Measurements from ENCODE around the gene MTUS2. TPM values are rescaled to one million over a fixed set of nuclear protein-coding genes. Genes with fewer than 3 reads are reported as not detected.

Gene MTUS2
- total and polyA plus RNA-seq, 9 of the 15 experiments (the other 6 are each of a cell fraction or from before 2014, with no cell fraction given): 0.01 to 0.28 (median 0.06) TPM; not detected in 1

GRCh38 chr13:29525757-29526156, 705.6 kb downstream of the MTUS2 start (continued):
- no peak for TF ChIP-seq ELF1 (tag; IDR thresholded peaks at IDR 0.05)
- TF ChIP-seq HINFP (tag; conservative IDR thresholded peaks at IDR 0.05; ENCODE audit: low read depth): no peak
- TF ChIP-seq RBFOX2 (IDR thresholded peaks at IDR 0.05; ENCODE audit: low read depth, low read length): no peak

DNA sequence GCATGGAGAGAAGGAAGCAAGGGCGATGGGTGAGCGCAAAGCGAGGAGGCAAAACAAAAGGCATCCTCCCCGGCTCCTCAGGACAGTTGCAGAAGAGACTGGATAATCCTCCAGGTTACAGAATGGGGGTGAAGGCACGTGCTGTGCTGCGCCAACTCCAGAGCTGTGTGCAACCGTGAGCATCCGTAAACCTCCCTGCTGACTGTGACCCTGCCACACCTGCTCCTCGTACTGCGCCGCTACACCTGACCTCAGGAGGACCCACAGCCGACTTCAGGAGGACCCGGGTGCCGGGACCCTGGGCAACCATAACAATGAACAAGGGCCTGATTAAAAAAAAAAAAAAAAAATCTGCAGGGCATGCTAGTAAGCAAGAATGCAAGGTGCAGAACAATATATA, 706.6 kb downstream of the MTUS2 start:
- Histone ChIP-seq H3K4me1 (replicated peaks in 1 of 2; ENCODE audit: control insufficient read depth in 2 of 2, insufficient read depth in 2 of 2, low read length in 2 of 2) (no peaks in the 10 kb centered on the region), H3K27ac (ENCODE audit: extremely low read depth, low read depth, low read length) (no peak overlapping the region), H2AFZ (ENCODE audit: low read depth, low read length) (no peak overlapping the region), H3K4me2 (ENCODE audit: insufficient read depth, low read length) (no peak overlapping the region), H3K79me2 (ENCODE audit: control insufficient read depth, insufficient read depth, low read length) (no peaks in the 10 kb centered on the region), H3K9ac (ENCODE audit: insufficient read depth in 1 of 2, low read depth in 2 of 2, low read length in 2 of 2) (no peak overlapping the region), H3K9me1 (ENCODE audit: control insufficient read depth, insufficient read depth, low read length) (no peaks in the 10 kb centered on the region), H3K36me3 (ENCODE audit: control insufficient read depth, insufficient read depth, low read length) (peaks cover 65% of the 10 kb centered on the region; the same call in 2 of the 3 replicates), H3K9me3 (replicated peaks; ENCODE audit: control insufficient read depth, insufficient read depth, low read depth, low read length) (no peaks in the 10 kb centered on the region), H3K4me3 (no peak overlapping the region), H3K27me3 (ENCODE audit: control insufficient read depth in 2 of 2, insufficient read depth in 2 of 2, low read length in 2 of 2) (no peaks in the 10 kb centered on the region), H4K20me1 (replicated peaks; ENCODE audit: control insufficient read depth, insufficient read depth, low read length) (no peaks in the 10 kb centered on the region)
- WGBS (ENCODE audit: insufficient coverage, low coverage, missing lambda C conversion rate): 100% methylated on average over 2 of the region's 14 CpGs
- BruUV-seq (replicated peaks): no TSS peak
- POLR2A ChIA-PET: interaction anchor here (0.6 kb wide), 1 partner anchor 551 kb away, joined by 3 read pairs; no protein-coding TSS in a partner anchor
- CTCF ChIA-PET (ENCODE audit: low intra/inter-chr PET ratio): no interaction called here
- intact Hi-C loops (cut with micrococcal nuclease): no loop called here
- in situ Hi-C loops (cut with MboI): no loop called here
- FAIRE-seq: no peak
- TF ChIP-seq KLF16 (IDR thresholded peaks at IDR 0.05): no peak
- no peak for TF ChIP-seq RBM39 (optimal IDR thresholded peaks at IDR 0.05; ENCODE audit: low read depth, low read length)
- TF ChIP-seq POLR3G (IDR thresholded peaks at IDR 0.05; ENCODE audit: extremely low read depth, insufficient read length, insufficient replicate concordance): no peak
- no peak for TF ChIP-seq ZNF184 (CRISPR knock-in tag; IDR thresholded peaks at IDR 0.05)
- no peak for TF ChIP-seq PCBP1 (IDR thresholded peaks at IDR 0.05; ENCODE audit: low read depth, low read length, poor library complexity, severe bottlenecking)
- no peak for TF ChIP-seq RFX5 (IDR thresholded peaks at IDR 0.05; ENCODE audit: low read depth, low read length)
- no peak for ATAC-seq
- no peak for DNase-seq (ENCODE audit: extremely low read depth in 1 of 4, low spot score in 3 of 4)

Measured in K562 (cell line).